HG03354 (cell line): ENCODE measurements around the gene CEP72.

Experiments used
- ATAC-seq: cut with Tn5 transposase; IDR thresholded peaks from one replicate; pipeline ENCODE4 v1.9.1; 2021; ENCODE audit warnings: mild to moderate bottlenecking; ENCODE audit not compliant: unreplicated experiment, poor library complexity, severe bottlenecking

Gene CEP72

GRCh38 chr5:664994-665360 is 52.8 kb downstream of the CEP72 start:
- ATAC-seq = no peak

- no peak for ATAC-seq
These were observed 53.4 kb downstream of the CEP72 start for GRCh38 chr5:665541-665955.

DNA sequence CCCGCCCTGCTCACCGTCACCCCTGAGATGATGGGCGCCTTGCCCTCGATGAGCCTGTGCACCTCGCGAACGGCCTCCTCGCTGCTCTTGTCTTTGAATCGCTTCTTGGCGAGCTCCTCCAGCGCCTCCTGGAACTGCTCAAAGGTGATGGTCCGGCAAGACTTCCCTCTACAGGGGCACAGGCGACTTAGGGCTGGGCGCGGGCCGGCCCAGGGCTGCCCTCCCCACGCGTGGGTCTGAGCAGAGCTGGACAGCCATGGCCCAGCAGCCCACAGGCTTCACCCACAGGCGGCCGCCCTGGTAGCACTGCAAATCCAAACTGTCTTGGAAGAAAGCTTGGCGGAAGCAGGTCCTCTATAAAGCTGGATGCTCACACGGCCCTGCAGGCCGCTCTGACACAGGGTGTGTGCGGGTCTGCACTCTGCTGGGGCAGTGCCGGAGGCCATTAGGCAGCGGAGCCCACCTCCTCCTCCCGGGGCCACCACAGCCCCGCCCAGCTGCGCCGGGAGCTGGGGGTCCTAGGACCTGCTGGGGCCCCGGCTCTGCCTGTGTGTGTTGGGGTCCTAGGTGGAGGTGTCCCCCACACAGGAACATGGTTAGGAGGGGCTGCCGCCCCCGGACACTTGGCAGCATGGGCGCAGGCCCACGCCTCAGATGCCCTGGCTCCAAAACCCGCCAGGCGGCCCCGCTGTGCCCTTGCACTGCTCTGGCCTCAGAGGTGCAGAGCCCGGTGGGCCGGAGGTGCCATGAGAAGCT is 54.0 kb downstream of the CEP72 start:
- no peak for ATAC-seq

DNA sequence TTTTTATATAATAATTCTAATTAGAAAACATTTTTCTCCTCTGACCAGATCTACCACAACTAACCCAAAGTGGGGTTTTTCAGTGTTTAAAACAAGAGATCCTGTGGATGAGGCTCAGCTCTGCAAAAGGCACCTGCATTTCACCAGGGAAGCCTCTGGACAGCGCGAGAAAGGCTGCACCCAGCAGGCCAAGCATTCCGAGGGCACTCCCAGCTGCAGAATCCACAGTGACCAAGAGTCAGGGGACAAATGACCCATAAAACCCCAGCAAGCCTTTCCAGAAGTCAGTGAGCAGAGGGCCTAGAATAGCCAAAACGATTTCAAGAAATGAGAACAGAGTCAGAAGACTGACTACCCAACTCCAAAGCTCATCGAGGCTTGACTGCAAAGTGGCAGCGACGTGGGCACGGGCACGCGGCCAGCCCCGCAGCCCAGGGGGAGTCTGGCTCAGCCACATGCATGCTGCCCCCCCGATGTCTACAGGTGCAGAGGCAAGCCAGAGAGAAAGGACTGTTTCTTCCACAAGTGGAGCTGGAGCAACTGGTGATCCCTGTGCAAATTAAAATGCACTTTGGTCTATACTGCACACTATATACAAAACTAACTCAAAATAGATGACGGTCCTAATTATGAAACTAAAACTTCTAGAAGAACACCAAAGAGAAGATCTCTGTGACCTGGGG is 54.8 kb downstream of the CEP72 start:
- no peak for ATAC-seq

DNA sequence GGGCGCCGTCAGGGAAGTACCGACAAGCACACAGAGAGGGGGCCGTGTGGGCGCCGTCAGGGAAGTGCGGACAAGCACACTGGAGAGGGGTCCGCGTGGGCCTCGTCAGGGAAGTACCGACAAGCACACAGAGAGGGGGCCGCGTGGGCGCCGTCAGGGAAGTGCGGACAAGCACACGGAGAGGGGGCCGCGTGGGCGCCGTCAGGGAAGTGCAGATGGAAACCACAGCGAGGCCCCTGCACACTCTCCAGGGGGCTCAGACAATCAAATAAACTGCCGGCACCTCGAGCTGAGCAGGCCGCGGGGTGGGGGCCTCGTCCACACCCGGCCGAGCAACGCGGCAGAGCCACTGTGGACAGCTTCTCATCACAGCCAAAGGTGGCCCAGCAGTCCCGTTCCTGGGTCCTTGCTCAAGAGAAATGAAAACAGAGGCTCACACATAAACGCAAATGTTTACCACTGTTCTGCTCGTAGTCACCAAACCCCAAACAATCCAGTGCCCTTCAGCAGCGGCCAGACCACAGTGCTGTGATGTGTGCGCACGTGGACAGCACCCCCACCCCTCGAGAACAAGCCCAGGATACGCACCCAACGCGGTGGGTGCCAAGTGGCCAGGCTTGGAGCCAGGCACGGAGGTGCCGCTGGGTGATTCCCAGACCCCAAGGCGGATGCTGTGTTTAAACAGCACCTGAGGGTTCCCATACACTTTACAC is 56.3 kb downstream of the CEP72 start:
- ATAC-seq = no peak

DNA sequence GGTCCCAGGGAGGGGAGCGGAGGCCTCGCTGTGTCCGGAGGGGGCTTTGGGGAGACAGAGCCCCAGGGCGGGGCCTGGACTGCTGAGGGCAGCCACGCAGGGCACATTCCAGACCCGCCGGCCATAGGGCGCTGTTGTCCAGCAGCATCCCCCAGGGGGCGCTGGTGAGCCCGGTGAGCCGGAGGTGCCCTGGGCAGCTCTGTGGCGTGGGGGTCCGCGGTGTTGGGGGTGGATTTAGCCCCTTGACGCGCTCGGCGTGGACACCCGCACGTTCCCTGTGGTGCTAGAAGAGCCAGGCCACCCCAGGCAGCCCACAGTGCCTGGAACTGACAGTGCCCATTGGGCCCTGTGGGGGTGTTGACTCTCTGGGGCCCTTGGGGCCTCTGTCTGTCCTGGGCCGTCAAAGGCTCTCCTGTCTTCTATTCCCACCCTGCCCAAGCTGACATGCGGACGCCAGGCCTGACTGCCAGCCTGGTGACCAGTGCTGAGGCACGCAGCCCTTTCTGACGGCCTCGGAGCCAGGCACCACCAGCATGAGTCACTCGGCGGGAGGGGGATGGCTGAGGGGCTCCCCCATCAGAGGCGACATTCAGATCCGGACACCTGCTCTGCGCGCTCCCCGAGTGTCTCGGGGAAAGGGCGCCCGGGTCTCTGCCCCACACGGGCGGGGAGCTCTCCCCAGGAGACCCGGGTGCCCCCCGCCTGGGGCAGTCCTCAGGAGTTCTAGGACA is 57.1 kb downstream of the CEP72 start:
- no peak for ATAC-seq

- ATAC-seq = no peak
These were observed 57.8 kb downstream of the CEP72 start for GRCh38 chr5:669842-670395.

DNA sequence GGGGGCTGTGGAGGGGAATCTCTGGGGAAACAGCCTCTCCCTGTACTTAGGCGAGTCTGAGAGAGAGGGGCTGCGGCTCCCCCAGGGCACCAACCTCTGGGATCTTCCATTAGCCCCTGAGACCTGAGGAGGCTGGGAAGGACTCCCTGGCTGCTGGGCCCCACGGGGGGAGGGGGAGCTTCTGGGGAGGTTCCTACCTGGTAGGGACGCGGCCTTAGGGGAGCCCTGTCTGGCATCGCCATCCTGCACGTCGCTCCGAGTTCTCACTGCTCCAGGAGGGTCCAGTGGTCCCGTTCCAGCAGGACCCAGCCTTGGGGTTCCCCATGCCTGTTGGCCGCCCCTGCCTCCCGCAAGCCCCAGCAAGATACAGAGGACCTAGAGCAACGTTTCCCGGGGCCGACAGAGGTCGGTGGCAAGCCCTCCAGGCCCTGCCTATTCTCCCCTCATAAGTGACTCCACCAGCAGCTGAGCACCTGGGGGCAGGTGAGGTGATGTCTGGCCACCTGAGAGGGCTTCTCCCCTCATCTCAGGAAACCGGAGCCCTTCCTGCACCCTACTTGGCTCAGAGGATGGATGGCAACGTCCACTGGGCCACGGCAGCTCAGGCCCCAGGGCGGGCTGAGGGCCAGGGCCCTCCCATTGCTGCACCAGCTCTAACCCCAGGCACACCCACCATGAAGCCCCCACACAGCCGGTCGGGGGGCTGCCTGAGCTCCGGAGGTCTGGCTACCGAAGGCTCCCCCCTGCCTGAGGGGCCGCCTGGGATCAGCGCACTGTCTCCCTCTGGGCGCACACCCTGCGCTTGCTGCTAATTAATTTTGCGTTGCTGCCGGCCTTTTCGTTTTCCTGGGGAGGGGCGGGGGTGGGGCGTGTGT is 58.5 kb downstream of the CEP72 start:
- ATAC-seq = no peak

- ATAC-seq = peak; percentile 70
These were observed 59.6 kb downstream of the CEP72 start for GRCh38 chr5:671459-672328.

GRCh38 chr5:672329-673160 is 60.4 kb downstream of the CEP72 start:
- peak; percentile 52 for ATAC-seq

- no peak for ATAC-seq
These were observed 61.2 kb downstream of the CEP72 start for GRCh38 chr5:673161-673830.

DNA sequence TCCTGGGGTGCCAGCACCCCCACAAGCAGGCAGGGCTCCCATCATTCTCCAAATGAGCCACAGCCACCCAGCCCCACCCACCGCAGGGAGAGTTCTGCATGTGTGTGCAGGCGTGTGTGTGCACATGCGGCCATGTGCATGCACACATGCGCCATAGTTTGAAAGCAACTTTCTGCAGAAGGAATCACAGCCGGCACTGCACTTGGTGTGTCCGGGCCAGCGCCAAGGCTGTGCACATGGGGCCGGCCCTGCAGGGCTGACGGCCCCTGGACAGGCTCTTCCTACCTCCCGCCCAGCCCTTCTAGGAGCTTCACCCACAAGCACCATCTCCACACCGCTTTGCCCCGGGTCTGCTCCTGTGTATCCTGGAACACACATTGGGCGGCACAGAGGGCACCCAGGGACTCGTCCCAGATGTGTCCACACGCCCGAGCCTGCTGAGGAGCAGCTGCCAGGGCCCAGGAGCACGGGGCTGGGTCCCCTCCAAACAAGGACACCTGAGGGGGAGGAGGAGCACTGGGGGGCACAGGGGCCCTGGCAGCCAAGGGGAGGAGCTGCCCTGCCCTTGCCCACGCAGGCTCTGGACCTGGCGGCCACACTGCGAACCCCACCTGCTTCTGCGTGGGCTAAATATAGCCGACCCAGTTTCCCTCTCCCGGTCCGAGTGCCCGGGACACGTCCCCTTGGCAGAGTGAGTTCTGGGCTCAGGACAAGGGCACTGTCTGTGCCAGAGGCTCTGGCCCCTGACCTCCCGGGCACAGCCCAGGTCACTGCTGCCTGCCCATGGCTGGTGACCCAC is 61.9 kb downstream of the CEP72 start:
- no peak for ATAC-seq

DNA sequence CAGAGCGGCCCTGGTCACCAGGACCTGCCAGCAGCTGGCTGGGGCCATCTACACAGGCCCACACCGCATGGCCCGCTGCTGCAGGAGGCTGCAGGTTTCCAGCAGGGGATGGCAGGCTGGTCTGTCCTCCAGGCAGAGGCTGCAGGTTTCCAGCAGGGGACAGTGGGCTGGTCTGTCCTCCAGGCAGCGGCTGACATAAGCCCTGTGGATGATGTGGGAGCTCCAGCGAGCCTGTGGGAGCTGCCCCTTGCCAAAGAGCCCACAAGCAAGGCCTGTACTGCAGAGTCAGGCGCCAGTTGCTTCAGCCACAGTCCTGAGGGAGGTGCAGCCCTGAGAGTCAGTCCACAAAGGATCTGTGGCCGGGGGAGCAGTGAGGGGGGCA is 62.5 kb downstream of the CEP72 start:
- ATAC-seq = no peak

- ATAC-seq = no peak
These were observed 63.2 kb downstream of the CEP72 start for GRCh38 chr5:675111-675870.
